GM19452 (cell line): Measurements from ENCODE around the gene AAGAB.

Experiments used
- ATAC-seq: cut with Tn5 transposase; IDR thresholded peaks from one replicate; pipeline ENCODE4 v1.9.1; 2021; ENCODE audit not compliant: unreplicated experiment

Gene AAGAB

DNA sequence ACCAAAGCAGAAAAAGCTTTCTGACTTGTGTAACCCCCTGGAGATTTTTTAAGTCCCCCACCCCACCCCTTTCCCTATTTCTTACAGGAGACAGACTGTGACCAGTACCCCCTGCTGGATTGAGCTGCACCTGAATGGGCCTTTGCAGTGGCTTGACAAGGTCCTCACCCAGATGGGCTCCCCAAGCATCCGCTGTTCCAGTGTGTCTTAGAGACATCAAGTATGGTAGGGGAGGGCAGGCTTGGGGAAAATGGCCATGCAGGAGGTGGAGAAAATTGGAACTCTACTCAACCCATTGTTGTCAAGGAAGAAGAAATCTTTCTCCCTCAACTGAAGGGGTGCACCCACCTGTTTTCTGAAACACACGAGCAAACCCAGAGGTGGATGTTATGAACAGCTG, 64.1 kb downstream of the AAGAB start:
- no peak for ATAC-seq

DNA sequence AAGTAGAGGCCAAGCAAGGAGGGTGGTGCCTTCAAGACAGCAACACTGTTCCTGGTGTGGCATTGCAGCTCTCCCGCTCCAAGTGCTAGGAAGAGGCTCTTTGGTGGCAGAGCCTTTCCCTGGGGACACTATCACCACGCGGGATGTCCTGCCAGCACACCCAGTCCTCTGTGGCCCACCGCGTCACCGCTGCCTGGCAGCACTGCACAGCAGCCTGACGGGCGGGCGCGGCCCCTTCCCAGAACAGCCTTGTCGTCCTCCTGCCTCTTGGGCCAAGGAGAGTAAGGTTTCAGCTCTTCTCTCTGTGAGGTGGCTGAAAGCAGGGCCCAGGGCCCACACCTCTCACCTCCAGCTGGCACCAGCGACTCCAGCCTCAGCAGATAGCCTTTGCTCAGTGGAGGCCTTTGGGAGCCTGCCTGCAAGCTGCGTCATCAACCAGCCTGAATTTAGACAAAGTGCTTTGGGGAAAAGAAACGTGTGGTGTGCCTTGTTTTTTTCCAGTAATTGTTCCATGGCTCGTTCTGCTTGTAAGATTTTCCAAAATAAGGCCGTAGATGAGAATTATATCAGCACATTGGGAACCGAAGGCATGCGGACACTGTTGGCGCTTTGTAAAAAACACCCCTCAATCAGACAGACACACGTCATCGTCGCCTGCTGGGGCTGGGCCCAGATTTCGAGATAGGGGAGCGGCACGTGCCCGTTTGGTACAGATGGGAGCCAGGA, 65.0 kb downstream of the AAGAB start:
- ATAC-seq = no peak

DNA sequence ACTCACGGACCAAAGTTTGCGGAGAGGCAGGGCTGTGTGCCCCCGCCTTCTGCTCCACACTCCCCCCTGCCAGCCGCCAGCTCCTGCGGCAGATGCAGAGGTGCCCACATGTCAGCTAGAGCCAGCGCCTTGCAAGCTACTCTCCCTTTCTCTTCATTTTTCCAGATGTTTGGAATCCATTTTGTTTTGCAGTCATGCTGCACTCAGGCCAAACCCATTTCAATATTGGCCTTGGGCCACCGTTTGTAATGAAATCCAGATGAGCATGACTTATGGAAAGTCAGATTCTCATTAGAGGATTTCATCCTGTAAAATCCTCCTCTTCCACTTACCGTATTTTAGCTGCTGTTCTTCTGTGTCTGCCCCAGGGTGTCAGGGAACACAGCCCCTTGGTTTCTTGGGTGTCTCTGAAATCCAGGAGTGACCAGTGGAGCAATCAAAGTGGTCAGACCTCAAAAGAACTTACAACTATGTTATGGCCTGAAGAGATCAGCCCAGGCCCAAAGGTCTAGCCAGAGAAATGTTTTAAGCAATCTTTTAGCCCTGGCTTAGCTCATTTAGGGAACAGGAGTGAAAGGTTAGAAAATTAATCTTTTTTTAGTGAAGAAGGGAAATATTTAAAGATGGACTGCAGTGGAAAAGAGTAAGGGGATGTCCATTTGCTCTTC, 65.8 kb downstream of the AAGAB start:
- ATAC-seq = no peak

DNA sequence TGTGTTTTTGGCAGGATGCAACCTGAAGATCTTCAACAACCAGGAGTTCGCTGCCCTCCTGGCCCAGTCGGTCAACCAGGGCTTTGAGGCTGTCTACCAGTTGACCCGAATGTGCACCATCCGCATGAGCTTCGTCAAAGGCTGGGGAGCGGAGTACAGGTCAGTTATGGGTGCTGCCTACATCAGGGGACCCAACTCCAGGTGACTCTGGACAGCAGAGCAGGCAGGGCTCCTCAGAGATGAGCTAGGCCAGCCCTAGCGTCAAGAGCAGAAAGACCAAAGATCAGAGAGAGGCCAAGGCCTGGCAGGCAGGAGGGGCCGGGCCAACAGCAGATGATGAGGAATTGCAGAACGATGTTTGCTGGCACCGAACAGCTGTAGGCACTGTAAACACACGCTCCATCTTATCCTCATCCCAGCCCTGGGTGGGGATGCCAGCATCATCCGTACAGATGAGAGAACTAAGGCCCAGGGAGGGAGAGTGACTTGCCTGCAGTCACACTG, 67.1 kb downstream of the AAGAB start:
- no peak for ATAC-seq

DNA sequence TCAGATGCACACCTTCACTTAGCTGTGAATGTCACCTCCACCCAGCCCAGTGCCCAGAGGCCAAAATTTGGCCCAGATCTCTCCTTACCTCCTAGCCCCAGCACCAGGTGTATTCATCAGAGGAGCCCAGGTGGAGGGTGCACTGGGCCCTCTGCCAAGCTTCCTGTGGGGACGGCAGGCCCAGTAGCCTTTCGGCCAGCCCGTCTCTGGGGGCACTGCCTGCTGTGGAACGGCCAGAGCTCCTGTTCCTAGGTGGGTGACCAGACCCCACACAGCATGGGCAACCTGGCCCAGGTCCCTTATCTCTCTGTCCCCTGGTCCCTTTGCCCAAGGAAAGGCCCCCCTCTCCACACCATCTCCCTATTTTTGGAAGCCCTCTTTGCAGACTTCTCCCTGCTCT, 67.8 kb downstream of the AAGAB start:
- no peak for ATAC-seq

DNA sequence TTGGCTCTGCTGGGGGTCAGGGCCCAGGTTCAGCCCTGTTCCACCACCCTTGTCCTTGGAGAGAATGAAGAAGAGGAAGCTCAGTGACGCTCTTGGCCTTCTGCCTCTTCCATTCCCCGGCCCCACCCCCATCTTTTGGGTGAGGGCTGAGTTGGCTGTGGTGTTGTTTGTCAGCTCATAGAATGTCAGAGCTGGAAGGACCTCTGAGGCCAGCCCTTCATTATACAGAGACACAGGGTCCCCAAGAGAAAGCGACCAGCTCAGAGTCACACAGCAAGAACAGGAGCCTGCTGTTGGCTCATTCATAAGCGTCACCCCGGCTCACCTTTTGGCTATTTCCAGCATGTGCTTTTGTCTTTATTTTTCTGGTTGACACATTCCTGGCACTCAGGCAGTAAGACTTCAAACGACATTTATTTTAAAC, 68.2 kb downstream of the AAGAB start:
- ATAC-seq = no peak

DNA sequence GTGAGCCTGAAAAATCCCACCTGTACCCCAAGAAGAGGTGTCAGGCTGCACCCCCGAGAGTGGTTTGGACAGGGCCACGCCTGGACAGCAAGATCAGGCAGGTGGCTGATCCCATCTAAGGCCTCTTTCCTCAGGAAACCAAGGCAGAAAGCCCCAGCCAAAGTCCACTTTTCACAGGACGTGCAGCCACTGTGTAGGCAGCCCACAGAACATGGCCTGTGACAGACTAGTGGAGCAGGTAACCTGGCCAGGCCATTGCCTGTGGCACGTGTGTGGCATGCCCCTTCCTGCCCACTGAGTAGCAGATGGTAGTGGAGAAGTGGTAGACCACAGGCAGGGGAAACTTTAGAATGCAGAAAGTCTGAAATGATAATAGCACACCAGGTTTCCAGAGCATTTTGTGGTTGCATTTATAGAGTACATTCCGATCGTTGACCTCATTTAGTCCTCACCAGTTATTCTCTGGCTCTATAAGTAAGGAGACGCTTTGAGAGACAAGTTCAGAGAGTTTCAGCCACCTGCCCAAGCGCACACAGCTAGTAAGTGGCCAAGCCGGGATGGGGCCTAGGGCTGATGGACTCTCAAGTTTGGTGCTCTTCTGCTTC, 68.7 kb downstream of the AAGAB start:
- no peak for ATAC-seq

DNA sequence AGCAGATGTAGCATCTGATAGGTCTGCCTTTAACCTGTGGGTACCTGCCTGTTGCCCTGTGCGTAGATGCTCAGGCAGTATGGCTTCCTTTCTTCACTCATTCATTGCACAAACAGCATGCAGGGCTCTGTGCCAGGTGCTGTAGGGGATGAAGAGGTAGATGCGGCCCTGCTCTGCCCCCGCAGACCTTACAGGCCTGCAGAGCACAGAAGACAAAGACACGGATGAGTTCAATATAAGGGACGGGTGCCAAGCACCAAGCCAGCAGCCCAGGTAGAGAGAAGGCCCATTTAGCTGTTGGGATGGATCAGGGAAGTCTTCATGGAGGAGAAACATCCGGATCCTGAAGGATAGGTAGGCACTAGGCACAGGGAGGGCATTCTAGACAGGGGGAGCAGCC, 69.4 kb downstream of the AAGAB start:
- no peak for ATAC-seq

DNA sequence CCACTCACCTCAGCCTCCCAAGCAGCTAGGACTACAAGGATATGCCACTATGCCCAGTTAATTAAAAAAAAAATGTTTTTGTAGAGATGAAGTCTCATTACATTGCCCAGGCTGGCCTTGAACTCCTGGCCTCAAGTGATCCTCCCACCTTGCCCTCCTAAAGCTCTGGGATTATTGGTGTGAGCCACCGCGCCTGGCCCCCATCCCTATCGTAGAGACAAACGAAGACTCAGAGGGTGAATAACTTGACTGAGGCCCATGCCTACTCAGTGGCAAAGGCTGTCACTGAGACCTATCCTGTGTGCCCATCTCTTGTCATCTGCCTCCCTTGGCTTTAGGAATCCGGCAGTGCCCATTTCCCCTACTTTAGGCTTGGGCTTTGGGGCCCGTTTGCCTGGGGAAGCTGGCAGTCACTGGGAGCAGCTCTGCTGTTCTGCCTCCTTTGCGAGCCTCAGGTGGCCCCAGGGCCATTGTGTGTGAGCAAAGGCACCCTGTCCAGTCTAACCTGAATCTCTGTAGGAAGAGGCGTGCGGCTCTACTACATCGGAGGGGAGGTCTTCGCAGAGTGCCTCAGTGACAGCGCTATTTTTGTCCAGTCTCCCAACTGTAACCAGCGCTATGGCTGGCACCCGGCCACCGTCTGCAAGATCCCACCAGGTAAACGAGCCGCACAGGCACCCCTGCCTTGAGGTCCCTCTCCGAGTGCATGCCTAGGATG, 70.1 kb downstream of the AAGAB start:
- no peak for ATAC-seq

DNA sequence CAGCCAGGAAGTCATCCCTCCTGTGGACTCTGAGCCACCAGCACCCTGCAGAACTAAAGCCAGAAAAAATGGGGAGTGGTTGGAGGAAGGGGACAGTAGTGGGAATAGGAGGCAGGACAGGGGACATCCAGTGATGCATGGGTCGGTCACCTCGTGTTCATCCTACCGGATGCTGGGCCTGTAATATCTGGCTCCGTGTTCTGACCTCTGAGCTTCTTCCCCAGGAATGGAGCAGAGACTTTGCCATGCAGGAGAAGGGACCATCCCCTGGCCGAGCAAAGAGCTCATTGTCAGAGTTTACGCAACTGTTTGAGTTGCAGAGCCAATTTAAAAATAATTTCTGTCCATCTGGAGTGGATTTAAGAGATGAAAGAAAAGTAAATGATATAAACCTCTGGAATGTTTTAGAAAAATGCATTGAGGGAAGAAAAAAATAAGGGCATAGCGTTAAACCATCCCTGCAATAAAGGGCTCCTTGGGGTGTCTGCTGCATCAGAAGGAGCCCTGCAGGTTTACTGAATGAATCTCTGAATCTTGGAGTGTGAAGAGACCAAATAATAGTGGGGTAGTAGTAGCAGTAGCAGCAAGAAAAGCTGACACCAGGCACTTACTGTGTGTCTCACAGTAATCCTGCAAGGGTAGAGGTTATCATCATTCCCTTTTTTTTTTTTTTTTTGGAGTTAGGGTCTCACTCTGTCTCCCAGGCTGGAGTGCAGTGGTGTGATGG, 70.9 kb downstream of the AAGAB start:
- ATAC-seq = no peak

DNA sequence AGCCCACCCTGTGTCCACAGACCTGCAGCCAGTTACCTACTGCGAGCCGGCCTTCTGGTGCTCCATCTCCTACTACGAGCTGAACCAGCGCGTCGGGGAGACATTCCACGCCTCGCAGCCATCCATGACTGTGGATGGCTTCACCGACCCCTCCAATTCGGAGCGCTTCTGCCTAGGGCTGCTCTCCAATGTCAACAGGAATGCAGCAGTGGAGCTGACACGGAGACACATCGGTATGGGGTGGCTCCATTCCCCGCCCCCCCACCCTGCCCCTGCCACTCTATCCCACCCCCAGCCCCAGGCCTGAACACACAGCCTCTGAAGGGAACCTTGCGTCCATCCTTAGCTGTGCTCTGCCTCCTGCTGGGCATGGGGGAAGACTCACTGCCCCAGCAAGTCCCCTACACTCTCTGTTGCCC, 73.2 kb downstream of the AAGAB start:
- ATAC-seq = no peak

DNA sequence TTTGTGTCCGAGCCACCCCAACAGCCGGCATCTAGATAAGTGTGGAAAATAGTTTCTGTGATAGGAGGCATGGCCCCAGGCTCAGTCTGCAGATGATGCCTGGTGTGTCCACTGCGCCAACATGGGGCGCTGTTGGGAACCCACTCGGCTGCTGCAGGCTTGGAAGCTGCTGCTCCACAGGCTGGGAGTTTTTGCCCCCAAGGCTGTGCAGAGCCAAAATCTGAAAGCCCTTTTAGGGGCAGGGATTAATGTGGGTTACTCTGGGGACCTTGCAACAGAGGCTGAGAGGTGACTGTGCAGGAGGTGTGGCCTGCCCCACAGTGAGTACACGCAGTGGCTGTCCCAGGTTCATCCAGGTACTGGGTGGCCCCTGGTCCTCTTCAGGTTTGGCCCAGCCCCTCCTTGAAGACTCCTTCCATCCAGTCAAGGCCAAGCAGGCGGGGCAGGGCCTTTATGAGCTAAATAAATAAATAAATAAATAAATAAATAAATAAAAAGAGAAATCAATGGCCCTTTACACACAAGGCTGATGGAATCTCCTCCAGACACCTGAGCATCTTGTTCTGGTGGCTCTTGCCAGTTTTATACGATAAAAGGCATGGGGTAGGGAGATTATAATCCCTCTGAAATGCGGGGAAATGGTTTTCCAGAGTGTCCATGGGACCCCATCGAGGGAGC, 73.8 kb downstream of the AAGAB start:
- ATAC-seq = no peak

DNA sequence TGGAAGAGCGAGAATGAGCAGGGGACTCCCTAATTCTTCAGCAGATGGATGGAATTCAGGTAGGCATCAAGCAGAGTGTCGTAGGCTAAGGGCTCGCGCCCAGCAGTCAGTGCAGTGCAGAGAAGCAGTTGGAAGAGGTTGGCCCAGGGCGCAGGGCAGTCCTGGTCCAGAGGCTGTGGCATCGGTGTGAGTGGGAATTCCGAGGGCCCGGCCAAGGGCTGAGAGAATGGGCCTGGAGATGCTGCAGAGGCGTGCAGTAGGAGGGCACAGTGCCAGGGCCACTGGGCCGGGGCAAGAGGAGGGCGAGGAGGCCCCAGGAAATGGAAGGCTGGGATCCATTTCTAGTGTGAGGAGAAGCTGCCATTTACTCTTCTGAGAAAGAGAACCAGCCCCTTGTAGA, 74.4 kb downstream of the AAGAB start:
- ATAC-seq = no peak

DNA sequence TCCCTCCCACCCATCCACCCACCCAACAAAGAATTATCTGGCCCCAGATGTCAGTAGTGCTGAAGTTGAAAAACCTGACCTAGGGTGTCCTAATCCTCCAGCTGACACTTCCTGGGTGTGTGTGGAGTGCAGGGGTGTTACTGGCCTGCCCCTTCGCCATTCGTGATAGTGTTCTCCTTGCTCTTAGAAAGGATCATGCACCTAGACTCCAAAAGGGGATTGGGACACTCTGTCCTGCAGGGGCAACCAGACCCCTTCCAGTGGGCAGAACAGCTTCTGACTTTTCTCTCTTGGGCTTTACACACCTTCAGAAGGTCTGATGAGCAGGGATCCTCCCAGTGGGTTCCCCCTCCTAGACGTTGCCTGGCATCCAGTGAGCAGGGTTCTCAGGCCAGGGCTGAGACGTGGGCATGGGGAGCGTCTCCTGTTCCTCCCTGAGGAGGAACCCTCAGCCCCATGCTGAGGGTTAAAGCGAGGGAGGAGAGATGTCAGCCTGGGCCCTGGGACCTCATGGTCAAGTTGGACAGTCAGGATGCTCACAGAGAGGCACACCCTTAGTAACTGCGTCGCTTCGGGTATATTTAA, 75.0 kb downstream of the AAGAB start:
- ATAC-seq = no peak

DNA sequence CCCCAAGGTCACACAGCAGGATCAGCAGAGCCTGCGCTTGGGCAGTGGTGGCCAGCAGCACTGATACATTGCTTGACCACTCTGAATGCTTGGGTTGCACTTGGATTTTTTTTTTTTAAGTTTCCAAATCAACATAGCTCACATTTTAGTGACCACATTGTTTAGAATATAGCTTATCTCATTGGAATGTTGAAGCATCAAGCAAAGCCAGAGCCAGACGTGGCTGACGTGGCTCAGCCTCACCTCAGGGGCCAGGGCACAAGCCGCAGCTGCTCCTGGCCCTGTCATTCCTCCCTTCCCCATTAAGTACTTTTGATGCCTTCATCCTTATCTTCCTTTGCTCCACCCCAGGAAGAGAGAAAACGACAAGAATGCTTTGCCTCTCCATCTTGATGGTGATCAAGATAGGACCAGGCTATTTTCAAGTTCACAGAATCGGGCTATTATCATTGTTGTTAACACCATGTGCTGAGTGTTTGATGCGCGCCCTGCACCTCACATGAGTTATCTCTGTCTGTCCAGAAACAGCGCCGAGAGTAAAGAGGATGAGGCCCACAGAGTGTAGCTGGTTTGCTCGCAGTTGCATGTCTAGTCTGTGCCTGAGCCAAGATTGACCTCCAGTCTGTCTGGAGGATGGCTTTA, 75.8 kb downstream of the AAGAB start:
- no peak for ATAC-seq

DNA sequence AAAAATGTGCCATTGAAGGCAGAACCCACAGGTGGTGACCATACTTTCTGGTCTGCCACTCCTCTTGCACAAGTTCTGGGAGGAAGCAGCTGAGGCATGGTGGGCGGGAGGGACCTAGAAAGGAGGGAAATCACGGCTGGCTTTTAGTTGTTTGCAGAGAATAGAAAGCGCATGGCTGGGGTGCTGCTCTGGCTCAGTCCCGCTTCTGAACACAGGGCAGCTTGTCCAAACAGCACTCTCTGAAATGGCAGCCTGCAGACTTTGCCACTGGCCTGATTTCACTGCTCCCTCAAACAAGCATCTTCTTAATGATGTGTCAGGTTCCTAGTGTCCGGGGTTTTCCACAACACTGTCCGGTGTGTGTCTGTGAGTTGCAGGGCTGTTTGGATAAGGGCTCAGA, 76.7 kb downstream of the AAGAB start:
- ATAC-seq = no peak

DNA sequence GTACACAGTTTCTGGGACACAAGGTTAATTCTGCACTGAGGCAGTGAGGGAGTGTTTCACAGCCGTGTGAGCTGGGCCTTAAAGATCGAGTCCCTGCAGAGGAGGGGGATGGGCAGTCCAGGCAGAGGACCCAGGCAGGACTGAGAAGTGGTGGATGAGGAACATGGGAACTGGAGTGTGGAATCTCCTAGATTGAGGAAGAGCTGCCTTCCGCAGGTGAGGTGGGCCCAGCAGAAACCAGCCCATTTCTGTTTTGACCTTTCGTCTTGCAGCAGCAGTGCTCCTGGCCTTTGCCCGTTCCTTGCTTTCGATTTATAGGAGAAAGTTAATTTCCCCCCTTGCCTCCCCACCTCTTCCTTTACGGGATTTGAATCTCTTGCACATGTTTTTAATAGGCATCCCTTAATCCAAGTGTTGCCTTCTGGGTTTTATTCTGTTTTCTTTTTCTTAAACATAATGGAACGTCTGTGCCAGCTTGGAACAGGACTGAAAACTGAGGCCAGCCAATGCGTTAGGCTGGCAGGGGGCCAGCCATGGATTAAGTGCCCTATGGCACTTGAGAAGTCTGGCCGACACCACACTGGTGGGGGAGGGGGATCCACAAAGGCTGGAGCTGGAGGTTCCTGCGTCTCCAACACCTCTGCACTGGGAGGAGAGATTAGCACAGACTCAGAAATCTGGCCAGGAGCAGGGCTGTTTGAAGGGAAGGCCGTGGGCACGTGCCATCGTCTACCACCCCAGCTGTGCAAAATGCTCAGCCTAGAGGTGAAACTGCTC, 78.1 kb downstream of the AAGAB start:
- ATAC-seq = no peak

DNA sequence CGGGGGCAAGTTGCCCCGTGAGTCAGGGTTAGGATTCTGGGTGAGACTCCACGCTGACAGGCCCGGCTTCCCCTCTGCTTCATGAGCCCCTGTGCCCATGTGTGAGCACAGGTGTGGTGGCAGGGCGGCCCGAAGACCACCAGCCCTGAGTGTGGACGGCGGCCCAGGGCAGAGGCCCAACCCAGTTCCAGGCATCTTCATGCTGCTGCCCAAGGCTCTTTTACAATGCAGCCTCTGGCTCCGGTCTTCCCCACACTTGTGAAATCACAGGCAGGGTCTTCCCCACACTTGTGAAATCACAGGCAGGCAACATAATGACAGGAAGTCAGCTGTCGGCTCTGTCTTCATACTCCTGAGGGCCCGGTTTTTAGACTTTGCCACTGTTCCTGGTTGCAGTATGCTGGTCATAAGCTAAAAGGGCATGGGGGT, 78.8 kb downstream of the AAGAB start:
- no peak for ATAC-seq
